GM12864 (cell line): Measurements from ENCODE around the gene ZBTB39.

Source experiments
- DNase-seq: peaks from one replicate; pipeline ENCODE4 v3.0.0-alpha.2; 2011; ENCODE audit warnings: low read depth
- H3K4me3 ChIP-seq: 2 replicates; pipeline ENCODE4 v1.5.1; 2011; ENCODE audit warnings: mild to moderate bottlenecking, low read depth, low read length, control low read depth
- CTCF ChIP-seq: IDR thresholded peaks from 2 replicates; pipeline ENCODE4 v1.5.1; 2011; ENCODE audit warnings: low read depth, mild to moderate bottlenecking, moderate library complexity, low read length, control low read depth, inconsistent platforms; ENCODE audit errors: missing control alignments

The ZBTB39 gene

GRCh38 chr12:56948881-56949280 is 57.5 kb downstream of the ZBTB39 start:
- TF ChIP-seq CTCF, result no peak
- DNase-seq, result no peak

More at GRCh38 chr12:56948881-56949280, 57.5 kb downstream of the ZBTB39 start:
- H3K4me3 ChIP-seq, result no peak overlapping the region
